Measurements from ENCODE around the gene ASB7.
"Not testable (repeated sequence)": the region's sequence is repeated elsewhere in the genome, so short reads cannot be mapped to it uniquely, and the experiment has no call there.

ASB7 gene

DNA sequence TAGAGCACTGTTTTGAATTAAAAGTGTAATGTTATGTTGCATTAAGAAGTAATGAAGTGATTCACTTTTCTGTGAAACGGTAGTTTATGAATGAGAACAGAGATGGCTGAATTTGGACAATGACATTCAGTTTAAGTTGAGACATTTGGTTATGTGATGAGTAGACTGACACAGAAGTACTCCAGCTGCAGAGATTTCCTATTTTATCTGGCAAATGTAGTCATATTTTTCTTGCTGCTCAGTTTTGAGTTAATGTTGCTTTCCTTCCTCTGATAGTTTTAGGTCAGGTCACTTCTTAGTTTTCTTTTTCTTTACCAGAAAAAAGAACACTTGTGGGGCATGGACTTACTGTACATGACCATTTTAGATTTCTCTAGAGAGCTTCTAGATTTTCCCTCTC lies 51.2 kb downstream of the ASB7 start:
- DNase-seq: no peak

DNA sequence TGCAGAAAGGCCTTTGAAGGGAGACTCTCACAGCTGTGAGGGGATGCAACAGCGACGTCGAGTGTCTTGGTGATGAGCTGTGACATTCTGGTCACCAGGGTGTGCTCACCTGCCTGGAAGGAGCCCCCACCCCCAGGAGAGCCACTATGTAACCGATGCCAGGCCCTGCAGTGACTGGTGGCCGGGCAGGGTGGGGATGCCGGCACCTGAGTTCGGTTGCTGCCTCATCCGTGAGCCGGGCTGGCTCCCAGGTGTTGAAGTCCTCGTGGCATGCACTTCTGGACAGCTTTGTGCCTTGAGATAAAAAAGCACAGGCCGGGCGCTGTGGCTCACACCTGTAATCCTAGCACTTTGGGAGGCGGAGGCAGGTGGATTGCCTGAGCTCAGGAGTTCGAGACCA lies 56.5 kb downstream of the ASB7 start:
- no peak for DNase-seq

- no peak for DNase-seq
These were observed 58.8 kb downstream of the ASB7 start for GRCh38 chr15:100661156-100661555.

DNA sequence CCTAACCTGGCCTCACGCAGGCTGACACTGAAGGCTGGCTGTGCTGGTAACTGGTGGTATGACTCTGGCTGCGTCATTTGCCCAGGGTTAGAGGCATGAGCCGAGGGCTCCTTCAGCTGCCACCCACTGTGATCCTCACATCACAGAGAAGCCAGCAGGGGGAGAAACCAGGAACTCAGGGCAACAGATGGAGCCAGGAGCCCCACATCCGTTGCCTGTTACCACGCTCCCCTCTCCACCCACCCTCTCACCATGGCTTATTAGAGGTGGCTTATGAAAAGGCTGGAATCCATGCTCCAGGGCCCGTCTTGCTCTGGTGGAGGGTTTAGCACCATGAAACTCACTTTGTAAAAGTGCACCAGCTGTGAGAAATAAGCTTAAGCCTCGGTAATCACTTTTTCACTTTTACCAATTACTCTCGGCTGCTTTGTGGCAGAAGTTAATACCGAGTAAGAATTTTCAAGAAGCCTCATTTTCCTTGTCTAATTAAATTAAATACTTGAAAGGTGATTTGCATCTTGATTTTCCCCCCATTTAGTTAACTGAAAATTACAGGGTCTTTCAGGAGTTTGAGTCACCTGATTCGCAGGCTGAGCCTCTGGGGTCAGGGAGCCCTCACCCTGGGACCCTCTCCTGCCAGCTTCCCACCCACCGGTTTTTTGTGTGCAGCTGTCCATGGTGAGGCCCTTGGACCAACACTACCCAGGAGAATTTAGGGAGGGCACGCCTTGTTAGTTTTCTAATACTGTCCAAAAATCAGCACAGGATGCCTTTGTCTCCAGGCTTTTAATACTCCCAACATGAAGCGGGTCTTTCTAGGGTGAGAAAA lies 60.9 kb downstream of the ASB7 start:
- DNase-seq: no peak

- DNase-seq: no peak
These were observed 61.5 kb downstream of the ASB7 start for GRCh38 chr15:100663915-100664281.

GRCh38 chr15:100665570-100665969 lies 63.2 kb downstream of the ASB7 start:
- no peak for DNase-seq

- no peak for DNase-seq
These were observed 65.3 kb downstream of the ASB7 start for GRCh38 chr15:100667405-100668347.

DNA sequence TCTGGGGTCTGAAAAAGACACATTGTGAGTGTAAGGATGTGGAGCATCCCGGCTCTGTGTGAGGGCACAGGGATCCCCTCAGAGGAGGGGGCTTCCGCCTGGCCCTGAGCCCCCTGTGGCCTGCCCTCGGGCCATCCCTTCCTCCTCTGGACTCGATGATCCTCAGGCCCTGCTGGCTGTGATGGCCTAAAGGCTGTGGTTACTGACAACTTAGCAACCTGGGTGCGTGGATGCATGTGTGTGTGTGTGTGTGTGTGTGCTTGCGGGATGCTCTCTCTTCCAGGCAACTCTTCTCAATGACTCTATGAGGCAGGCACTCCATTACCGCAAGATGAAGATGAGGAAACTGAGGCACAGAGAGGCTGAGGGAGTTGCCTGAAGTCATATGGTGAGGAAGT lies 66.0 kb downstream of the ASB7 start:
- DNase-seq: no peak

DNA sequence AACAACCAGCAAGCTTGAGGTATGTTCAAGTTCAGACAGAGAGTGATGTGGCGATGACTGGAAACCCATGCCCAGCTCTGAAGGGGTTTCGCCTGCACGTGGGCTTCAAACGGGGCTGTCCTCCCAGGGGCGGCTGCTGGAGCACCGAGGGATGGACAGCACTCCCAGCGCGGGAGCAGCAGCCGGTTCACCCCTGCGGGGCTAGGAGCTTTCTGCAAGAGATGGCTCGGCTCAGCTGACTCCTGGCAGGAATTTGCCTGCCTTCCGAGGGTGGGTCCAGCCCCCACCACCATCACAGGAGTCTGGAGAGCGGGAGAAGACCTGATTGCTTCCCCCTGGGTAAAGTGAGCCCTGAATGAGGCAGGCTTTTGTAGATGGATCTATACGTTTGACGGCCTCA lies 66.9 kb downstream of the ASB7 start:
- DNase-seq: no peak

GRCh38 chr15:100670505-100671021 lies 68.2 kb downstream of the ASB7 start:
- DNase-seq: no peak

DNA sequence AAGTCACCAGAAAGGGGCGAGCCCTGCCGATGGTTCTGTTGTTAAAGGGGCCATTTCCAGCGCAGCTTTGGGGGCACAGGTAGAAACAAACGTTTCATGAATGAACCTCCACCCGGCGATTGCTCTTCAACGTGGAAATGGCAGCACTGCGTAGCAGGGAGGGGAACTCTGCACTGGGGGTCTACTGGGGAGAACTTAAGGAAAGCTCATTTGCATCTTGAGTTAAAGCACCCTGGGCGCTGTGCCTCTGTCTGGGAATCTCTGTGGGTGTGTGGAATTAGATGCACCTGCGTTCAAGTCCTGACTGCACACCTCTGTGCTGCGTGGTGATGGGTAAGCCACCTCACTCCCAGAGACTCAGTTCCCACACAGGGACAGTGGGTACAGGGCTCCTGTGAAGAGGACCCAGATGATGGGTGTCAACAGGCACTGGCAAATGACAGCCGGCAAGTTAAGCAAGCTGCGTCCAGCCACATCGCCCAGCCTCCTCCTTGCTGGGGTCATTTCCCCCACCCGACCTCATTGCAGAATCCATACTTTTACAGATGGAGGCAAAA lies 68.8 kb downstream of the ASB7 start:
- no peak for DNase-seq

DNA sequence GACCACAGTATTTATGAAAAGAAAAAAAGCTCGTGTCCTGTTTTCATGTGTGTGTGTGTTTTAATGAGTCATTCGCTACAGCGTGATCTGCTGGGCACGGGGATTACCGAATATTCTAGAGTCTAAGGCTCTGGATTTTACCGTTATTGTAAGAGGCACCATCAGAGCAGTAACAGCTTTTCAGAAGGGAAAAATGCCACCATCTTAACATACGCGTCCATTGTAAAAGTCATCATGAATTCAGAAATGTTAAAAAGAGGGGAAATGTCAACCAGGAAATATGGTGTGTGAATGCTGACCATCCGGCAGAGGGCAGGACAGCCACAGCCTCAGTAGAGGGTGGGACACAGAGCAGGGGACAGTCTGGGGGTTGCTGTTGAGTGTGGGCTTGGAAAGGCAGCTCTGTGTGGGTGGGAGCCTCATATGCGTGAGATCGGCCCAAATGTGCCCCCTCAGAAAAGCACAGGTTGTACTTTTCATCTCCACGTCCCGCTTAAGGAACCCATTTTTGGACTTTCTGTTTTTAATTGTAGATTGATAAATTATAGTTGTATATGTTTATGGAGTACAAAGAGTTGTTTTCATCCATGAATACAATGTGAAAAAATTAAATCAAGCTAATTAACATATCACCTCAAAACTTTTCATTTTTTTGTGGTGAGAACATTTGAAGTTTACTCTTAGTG lies 69.6 kb downstream of the ASB7 start:
- no peak for DNase-seq

DNA sequence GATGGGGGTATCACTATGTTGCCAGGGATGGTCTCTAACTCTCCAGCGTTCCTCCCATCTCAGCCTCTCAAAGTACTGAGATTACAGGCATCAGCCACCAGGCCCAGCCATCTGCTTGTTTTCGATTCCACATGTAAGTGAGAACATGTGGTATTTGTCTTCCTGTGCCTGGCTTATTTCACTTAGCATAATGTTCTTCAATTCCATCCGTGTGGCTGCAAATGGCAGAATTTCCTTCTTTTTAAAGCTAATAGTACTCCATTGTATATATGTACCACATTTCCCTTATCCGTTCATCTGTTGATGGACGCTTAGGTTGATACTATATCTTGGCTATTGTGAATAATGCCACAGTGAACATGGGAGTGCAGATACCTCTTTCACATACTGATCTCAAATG lies 70.6 kb downstream of the ASB7 start:
- no peak for DNase-seq

DNA sequence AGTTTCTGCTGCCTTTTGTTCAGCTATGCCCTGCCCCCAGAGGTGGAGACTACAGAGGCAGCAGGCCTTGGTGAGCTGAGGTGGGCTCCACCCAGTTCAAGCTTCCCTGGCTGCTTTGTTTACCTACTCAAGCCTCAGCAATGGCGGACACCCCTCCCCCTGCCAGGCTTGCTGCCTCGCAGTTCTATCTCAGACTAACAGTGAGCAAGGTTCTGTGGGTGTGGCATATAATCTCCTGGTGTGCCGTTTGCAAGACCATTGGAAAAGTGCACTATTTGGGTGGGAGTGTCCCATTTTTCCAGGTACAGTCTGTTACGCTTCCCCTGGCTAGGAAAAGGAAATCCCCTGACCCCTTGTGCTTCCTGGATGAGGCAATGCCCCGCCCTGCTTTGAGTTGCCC lies 76.8 kb downstream of the ASB7 start:
- DNase-seq: not testable (repeated sequence)

- no peak for DNase-seq
These were observed 78.3 kb downstream of the ASB7 start for GRCh38 chr15:100680726-100681125.

DNA sequence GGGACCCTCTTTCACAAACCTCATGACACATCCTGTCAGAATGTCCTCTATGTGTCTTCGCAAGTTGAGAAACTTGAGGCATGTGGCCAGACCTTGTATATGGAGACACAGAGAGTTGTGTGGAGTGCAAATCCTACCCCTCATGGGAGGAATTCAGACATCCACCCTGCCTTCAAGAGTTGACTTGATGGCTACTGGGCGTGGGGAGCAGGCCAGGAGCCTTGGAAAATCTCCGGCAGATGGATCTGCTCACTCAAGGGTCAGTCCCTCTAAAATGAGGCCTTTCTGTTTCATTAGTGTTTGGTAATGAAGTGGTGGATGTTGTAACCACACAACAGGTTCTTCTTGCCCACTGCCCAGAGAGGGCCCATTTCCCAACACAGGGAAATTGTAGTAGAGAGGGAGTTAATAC lies 79.0 kb downstream of the ASB7 start:
- DNase-seq: no peak

DNA sequence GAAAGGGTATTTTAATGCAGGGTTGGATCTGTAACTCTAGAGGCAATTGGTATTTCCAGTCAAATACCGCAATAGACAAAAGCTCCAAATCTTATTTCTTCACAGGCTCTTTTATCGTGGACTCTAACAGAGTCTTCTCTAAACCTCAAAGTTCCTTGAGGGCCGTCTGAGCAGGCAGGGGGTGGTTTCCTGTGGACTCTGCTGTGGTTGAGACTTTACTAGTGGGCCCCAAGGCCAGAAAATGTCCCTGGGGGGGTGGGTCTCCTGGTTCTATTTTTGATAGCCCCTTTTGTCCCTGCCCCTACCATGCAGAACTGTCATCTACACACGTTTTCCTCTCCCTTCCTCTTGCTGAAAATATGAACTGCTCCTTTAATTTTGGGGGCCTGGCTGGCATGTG lies 80.1 kb downstream of the ASB7 start:
- no peak for DNase-seq

- no peak for DNase-seq
These were observed 81.0 kb downstream of the ASB7 start for GRCh38 chr15:100683434-100683833.

DNA sequence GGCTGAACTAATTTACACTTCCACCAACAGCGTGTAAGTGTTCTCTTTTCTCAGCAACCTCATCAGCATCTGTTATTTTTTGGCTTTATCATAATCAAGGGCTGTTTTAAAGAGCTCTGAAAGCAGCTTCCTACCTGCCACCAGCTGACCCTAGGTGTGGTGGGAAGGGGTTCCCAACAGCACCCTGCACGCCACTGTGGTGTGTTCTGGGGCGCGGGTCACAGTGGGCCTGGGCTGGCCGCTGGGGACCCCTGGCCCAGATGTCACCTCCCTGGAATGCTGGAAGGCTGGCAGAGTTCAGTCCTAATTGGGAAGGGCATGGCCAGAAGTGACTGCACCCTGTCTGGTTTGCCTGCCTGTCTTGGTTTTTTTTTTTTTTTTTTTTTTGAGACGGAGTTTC lies 82.2 kb downstream of the ASB7 start:
- DNase-seq: no peak

GRCh38 chr15:100686021-100686724 lies 83.8 kb downstream of the ASB7 start:
- DNase-seq: no peak

DNA sequence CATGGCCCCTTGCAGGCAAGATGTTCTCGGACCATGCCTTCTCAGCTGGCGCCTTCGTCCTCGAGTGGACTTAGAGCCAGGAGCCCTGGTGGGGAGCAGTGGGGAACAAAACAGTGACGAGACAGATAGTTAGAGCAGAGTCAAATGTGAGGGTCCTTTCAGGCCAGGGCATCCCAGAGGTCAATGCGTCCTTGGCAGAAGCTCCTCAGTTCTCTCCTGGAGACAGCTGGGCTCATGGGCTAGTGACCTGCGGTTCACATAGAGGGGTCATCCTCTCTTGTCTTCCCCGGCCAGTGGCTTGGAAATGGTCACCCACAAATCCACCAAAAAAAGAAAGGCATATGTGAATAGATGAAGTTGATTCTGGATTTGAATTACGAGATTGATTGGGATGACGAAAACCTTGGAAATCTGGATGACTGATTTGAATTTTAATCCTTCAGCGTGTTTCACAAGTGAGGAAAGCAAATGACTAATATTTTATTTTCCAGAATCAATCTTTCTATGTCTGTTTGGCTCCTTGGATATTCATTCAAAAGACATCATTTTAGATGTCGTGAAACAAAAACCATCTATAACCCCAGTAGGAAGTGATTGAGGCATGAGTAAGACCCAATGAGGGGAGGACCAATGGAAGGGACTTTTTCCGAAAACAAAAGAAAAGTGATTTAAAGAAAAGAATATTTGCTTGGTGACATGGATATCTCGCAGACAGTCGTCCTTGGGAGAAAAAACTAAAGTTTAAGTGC lies 84.5 kb downstream of the ASB7 start:
- DNase-seq: no peak
